ENCODE data around the gene ZYX.

DNA sequence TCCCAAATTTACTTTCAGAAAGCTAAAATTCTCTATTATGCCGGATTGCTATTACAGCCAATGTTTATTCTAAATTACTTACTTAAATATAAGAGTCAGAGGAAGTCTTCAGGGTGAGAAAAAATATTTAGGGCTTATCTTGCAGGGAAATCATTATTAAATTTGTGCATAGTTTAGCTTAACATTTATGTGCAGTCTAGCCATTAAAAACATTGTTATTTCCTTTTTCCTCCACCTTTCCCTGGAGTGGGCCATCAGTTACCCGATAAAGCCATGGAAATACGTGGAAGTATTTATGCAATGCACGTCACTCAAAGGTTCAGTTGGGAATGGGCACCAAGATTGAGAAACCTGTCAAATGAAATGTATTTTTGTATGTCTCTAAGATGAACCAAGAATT, 52.6 kb downstream of the ZYX start:
- TF ChIP-seq, protein P1, sequence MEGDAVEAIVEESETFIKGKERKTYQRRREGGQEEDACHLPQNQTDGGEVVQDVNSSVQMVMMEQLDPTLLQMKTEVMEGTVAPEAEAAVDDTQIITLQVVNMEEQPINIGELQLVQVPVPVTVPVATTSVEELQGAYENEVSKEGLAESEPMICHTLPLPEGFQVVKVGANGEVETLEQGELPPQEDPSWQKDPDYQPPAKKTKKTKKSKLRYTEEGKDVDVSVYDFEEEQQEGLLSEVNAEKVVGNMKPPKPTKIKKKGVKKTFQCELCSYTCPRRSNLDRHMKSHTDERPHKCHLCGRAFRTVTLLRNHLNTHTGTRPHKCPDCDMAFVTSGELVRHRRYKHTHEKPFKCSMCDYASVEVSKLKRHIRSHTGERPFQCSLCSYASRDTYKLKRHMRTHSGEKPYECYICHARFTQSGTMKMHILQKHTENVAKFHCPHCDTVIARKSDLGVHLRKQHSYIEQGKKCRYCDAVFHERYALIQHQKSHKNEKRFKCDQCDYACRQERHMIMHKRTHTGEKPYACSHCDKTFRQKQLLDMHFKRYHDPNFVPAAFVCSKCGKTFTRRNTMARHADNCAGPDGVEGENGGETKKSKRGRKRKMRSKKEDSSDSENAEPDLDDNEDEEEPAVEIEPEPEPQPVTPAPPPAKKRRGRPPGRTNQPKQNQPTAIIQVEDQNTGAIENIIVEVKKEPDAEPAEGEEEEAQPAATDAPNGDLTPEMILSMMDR (IDR thresholded peaks at IDR 0.05; ENCODE audit: insufficient read depth, low read length): no peak
- no peak for TF ChIP-seq GABPA (IDR thresholded peaks at IDR 0.05; ENCODE audit: low read depth)
- TF ChIP-seq, protein P2, sequence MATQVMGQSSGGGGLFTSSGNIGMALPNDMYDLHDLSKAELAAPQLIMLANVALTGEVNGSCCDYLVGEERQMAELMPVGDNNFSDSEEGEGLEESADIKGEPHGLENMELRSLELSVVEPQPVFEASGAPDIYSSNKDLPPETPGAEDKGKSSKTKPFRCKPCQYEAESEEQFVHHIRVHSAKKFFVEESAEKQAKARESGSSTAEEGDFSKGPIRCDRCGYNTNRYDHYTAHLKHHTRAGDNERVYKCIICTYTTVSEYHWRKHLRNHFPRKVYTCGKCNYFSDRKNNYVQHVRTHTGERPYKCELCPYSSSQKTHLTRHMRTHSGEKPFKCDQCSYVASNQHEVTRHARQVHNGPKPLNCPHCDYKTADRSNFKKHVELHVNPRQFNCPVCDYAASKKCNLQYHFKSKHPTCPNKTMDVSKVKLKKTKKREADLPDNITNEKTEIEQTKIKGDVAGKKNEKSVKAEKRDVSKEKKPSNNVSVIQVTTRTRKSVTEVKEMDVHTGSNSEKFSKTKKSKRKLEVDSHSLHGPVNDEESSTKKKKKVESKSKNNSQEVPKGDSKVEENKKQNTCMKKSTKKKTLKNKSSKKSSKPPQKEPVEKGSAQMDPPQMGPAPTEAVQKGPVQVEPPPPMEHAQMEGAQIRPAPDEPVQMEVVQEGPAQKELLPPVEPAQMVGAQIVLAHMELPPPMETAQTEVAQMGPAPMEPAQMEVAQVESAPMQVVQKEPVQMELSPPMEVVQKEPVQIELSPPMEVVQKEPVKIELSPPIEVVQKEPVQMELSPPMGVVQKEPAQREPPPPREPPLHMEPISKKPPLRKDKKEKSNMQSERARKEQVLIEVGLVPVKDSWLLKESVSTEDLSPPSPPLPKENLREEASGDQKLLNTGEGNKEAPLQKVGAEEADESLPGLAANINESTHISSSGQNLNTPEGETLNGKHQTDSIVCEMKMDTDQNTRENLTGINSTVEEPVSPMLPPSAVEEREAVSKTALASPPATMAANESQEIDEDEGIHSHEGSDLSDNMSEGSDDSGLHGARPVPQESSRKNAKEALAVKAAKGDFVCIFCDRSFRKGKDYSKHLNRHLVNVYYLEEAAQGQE (IDR thresholded peaks at IDR 0.05; ENCODE audit: insufficient replicate concordance, low read depth): no peak
- no peak for TF ChIP-seq POLR2AphosphoS5 (IDR thresholded peaks at IDR 0.05; ENCODE audit: low read depth)
